ENCODE results near the gene FAM89B.

- TF ChIP-seq CTCF (IDR thresholded peaks at IDR 0.05; ENCODE audit: low read depth, low read length) (no peak), POLR2A (IDR thresholded peaks at IDR 0.05; ENCODE audit: extremely low read depth, insufficient read length) (no peak), MYC (IDR thresholded peaks at IDR 0.05; ENCODE audit: low read depth, low read length) (no peak)
Observed at GRCh38 chr11:65586676-65587075, 14.3 kb downstream of the FAM89B start.

Data from NB4 (cell line).